ENCODE data around the gene CLSTN3.

The CLSTN3 gene

DNA sequence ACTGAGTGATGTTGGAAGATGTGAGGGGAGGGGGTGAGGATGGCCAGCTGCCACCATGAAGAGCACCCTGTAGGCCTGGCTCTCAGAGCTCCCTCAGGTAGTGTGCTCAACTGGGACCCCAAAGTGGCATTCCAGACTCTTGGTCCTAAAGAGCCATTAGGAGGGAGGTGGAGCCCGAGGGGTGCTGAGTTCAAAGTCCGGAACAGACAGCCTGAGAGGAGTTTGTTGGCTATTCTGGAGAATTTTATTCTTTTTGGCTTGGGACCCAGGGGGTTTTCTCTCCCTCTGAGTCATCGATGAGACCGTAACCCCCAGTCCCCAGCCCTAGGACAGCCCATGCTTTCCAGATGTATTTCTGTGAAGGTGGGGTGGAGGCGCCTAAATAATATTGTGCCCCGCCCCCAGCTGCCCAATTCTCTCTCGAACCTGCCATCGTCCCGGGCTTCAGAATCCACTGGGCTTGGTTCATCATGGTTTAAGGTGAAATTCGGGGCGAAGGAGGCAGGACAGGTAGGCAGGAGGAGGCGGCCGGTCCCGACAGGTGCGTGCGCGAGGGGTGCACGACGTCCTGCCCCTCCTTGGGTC is 792 bp upstream of the CLSTN3 start:
- H3K9me3 ChIP-seq: no peaks in the 10 kb centered on the region
- peaks cover 0 to 4% (median 0%) of the 10 kb centered on the region in 3 donors for H3K36me3 ChIP-seq
- H3K27ac ChIP-seq: peak overlapping the region; percentile 76 to 77
- peaks cover 0 to 27% (median 19%) of the 10 kb centered on the region in 4 donors for H3K4me1 ChIP-seq
- H3K4me3 ChIP-seq: peak overlapping the region; percentile 57
- H3K27me3 ChIP-seq: no peaks in the 10 kb centered on the region
- no peak for DNase-seq
- TF ChIP-seq, protein P1, sequence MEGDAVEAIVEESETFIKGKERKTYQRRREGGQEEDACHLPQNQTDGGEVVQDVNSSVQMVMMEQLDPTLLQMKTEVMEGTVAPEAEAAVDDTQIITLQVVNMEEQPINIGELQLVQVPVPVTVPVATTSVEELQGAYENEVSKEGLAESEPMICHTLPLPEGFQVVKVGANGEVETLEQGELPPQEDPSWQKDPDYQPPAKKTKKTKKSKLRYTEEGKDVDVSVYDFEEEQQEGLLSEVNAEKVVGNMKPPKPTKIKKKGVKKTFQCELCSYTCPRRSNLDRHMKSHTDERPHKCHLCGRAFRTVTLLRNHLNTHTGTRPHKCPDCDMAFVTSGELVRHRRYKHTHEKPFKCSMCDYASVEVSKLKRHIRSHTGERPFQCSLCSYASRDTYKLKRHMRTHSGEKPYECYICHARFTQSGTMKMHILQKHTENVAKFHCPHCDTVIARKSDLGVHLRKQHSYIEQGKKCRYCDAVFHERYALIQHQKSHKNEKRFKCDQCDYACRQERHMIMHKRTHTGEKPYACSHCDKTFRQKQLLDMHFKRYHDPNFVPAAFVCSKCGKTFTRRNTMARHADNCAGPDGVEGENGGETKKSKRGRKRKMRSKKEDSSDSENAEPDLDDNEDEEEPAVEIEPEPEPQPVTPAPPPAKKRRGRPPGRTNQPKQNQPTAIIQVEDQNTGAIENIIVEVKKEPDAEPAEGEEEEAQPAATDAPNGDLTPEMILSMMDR (IDR thresholded peaks at IDR 0.05): no peak
- intact Hi-C loops (cut with DNase I; ENCODE audit: low total_unique reads): no loop called here

DNA sequence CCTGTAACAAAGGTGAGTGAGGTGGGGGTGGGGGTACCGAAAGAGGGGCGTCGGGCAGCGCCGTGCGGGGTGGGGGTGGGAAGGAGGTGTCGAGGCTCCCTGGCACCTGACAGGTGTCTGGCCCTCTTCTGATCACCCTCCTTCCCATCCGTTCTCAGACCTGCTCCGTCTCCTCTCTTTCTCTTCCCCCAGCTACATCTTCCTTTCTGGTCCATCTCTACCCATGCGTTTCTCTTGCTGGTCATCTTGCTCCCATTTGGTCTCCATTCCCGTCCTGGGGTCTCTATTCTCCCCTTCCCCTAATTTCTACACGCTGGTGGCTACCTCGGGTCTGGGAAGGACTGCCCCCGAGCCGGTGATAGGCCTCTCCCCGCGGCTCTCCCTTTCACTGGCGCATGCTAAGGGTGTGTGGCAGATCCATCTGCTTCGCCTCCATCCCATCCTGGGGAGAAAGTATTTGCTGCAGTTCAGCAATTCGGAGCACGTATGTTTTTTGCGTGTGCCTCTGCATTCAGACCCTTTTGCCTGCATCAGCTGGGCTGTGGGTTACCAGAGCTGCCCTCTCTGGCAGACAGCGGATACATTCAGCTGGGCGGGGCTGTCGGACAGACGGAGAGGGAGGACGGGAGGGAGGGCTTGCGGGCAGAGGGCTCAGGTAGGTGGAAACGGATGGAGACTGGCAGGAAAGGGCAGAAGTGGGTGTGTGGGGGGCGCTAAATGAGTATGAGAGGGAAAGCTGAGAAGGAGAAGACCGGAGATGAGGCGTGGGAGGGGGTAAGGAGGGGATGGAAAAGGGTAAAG is 730 bp downstream of the CLSTN3 start:
- H3K36me3 ChIP-seq: peaks cover 0 to 20% (median under 1%) of the 10 kb centered on the region in 3 donors
- no peak for DNase-seq
- peak overlapping the region; percentile 76 to 77 for H3K27ac ChIP-seq
- intact Hi-C loops (cut with DNase I; ENCODE audit: low total_unique reads): no loop called here
- H3K4me1 ChIP-seq: peaks cover 0 to 27% (median 19%) of the 10 kb centered on the region in 4 donors
- no peaks in the 10 kb centered on the region for H3K27me3 ChIP-seq
- peak overlapping the region; percentile 57 for H3K4me3 ChIP-seq
- H3K9me3 ChIP-seq: no peaks in the 10 kb centered on the region
- TF ChIP-seq, protein P1 (IDR thresholded peaks at IDR 0.05): no peak

DNA sequence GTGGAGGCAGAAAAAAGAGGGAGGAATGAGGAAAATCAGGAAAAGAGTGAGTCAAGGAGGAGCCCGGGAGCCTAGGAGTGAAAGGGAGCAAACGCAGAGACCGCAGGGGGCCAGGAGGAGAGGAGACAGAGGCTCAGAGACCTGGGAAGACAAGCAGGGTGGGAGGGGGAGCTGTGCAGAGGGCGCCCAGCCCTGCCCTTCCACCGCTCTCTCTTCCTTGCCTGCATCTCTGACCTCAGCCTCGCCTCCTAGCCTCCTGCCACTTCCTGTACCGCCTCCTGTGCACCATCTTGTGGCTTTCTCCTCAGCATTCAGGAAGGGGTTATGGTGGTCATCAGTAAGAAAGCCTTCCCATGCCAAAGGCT is 1.3 kb downstream of the CLSTN3 start:
- no peaks in the 10 kb centered on the region for H3K27me3 ChIP-seq
- H3K4me3 ChIP-seq: no peak overlapping the region
- TF ChIP-seq, protein P1 (IDR thresholded peaks at IDR 0.05): no peak
- peaks cover 0 to 25% (median 5%) of the 10 kb centered on the region in 3 donors for H3K36me3 ChIP-seq
- H3K9me3 ChIP-seq: no peaks in the 10 kb centered on the region
- H3K4me1 ChIP-seq: peaks cover 0 to 27% (median 19%) of the 10 kb centered on the region in 4 donors
- H3K27ac ChIP-seq: peak overlapping the region; percentile 76 to 77
- DNase-seq: no peak
- intact Hi-C loops (cut with DNase I; ENCODE audit: low total_unique reads): no loop called here

DNA sequence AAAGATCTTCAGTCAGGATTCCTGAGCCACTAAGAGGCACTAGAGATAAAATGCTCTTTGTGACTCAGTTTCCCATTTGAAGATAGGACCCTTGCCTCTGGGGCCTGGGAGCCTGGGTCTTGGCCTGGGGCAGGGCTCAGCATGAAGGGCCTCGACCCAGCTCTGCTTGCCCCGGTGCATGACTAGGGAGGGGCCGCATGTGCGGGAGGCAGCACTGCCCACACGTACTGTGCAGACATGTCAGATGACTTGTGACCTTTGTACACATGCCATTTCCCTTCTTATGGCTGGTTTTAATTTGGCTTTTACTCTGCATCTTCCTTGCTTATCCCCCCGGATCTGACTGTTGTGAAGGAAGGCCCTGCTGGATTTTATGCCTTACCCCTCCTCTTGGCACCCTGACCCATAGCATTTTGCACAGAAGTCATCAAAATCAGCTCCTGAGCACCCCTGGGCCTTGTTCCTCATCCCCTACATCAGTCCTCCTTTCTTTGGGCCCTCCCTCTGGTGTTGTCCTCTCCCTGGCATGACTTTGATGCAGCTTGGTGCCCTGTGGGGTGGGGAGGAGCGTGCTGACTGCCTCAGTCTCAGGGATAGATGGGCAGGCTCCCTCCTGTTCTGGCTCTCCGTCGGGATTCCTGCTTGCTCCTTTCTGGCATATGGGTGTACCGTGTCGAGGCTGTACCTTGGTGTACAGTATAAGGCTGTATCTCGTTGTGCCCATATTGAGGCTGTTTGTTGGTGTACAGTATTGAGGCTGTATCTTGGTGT is 4.4 kb downstream of the CLSTN3 start:
- TF ChIP-seq, protein P1 (IDR thresholded peaks at IDR 0.05): no peak
- Histone ChIP-seq H3K27me3 (no peaks in the 10 kb centered on the region), H3K27ac (no peak overlapping the region), H3K9me3 (no peaks in the 10 kb centered on the region), H3K36me3 (peaks cover 0 to 50% (median 16%) of the 10 kb centered on the region in 3 donors), H3K4me1 (peaks cover 0 to 16% (median 8%) of the 10 kb centered on the region in 4 donors), H3K4me3 (no peak overlapping the region)
- intact Hi-C loops (cut with DNase I; ENCODE audit: low total_unique reads): no loop called here
- no peak for DNase-seq

DNA sequence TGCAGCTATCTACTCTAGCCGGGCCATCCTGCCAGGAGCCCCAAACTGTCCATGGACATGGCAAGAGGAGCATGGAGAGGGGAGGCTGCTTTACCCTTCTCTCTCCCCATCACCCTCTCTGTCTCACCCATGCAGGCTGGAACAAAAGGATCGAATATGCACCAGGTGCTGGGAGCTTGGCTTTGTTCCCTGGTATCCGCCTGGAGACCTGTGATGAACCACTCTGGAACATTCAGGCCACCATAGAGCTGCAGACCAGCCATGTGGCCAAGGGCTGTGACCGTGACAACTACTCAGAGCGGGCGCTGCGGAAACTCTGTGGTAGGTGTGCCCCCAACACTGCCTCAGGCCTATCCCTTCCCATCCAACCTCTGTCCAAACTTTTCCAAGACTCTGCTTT is 5.9 kb downstream of the CLSTN3 start:
- H3K9me3 ChIP-seq: no peaks in the 10 kb centered on the region
- TF ChIP-seq, protein P1 (IDR thresholded peaks at IDR 0.05): no peak
- intact Hi-C loops (cut with DNase I; ENCODE audit: low total_unique reads): no loop called here

More for the DNA sequence above, 5.9 kb downstream of the CLSTN3 start:
- Histone ChIP-seq H3K4me3 (no peak overlapping the region), H3K4me1 (peaks cover 0 to 3% (median under 1%) of the 10 kb centered on the region in 4 donors), H3K27ac (no peak overlapping the region), H3K27me3 (no peaks in the 10 kb centered on the region), H3K36me3 (peaks cover 0 to 54% (median 16%) of the 10 kb centered on the region in 3 donors)
- DNase-seq: no peak

Data from tibial artery (tissue), 4 donors.